ENCODE data around the gene ZNF777.
"Not testable (repeated sequence)": the region's sequence is repeated elsewhere in the genome, so short reads cannot be mapped to it uniquely, and the experiment has no call there.

The ZNF777 gene

DNA sequence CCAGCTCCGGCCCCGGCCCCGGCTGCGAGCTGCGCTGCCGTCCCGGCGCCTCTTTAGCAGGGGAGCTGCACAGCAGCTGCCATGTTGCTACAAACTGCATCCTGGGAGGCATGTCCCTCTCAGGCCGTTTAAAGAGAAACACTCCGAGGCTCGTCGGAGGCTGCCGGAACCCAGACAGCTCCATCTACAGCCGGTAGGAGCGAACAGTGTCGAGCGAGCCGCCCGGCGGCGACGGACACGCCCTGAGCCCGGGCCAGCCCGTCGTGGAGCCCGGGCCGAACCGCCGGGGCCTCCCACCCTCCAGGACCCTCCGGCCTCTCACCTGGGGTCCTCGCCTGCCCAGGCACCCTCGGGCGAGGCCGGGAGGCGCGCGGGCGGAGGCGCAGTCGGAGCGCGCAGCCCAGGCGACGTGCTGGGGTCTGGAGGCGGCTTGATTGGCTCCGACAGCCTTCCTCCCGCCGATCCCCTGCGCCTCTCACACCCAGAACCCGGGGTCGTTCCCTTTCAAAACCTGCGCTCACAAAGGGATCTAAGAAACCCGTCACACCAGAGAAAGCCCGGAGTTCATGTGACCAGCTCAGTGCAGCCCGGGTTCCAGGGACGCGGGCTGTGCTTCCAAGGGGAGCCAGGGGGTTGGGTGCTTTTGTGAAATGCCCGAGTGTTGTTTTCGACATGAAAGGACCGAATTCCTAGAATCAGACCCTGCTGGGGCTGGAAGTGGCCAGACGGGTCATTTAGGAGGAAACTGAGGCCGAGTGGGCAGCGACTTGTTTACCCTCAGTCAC lies at the start of gene ZNF777:
ZNF777 (minus strand) TSS at position 570 of the 785 bp plus-strand sequence. CDS start 5,040 bp downstream, outside the sequence.
- DNase-seq: peak; percentile 55

DNA sequence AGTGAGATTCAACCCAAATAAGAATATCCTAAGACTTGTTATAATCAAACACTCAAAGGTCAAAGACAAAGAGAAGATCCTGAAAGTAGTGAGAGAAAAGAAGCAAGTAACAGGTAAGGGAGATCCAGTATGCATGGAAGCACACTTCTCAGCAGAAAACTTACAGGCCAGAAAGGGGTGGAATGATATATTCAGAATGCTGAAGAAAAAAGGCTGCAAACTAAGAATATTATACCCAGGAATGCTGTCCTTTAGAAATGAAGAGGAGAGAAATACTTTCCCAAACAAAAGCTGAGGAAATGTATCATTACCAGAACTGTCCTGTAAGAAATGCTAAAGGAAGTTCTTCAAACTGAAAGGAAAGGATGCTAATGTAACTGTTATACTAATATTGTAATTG lies 49.4 kb upstream of the ZNF777 start:
- no peak for DNase-seq

DNA sequence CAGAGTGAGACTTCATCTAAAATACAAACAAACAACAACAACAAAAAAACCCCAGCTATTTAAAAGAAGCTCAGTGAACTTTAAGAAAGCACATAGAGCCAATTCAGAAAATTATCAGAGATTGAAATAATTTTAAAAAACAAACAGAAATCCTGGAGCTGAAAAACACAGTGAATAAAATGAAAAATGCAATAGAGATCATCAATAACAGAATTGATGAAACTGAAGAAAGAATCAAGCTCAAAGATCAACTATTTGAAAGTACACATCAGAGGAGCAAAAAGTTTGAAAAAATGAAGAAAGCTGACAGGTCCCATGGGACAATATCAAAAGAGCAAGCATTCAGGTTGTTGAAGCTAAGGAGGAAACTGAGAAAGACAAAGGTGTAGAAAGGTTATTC lies 48.9 kb upstream of the ZNF777 start:
- no peak for DNase-seq

DNA sequence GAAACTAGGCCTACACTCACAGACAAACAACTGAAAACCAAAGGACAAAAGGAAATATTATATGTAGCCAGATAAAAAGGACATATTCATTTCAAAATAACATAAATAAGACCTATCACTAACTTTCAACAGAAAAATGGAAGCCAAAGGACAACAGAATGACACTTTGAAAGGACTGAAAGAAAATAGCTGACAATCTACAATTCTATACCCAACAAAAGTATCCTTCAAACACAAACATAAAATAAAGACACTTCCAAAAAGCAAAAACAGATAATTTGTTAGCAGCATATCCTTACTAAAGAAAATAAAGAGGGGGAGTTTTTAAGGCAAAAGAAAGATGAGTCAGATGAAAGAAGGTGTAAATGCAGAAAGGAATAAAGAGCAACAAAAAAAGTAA lies 44.7 kb upstream of the ZNF777 start:
- DNase-seq: no peak

DNA sequence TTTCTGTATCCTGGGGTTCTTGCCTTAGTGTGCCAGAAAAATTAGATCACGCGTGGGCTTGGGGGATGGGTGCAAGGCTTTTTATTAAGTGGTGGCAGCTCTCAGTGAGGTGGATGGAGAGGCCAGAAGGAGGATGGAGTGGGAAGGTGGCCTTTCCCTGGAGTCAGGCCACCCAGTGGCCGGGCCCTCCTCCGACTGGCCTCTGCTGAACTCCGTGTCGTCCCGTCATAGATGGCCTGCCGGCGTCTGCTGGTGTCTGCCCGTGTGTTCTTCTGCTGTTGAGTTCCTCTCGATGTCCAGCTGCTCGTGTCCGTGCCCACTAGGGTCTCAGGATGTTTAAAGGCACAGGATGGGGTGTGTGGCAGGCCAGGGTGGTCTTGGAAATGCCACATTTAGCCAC lies 40.8 kb upstream of the ZNF777 start:
- no peak for DNase-seq

DNA sequence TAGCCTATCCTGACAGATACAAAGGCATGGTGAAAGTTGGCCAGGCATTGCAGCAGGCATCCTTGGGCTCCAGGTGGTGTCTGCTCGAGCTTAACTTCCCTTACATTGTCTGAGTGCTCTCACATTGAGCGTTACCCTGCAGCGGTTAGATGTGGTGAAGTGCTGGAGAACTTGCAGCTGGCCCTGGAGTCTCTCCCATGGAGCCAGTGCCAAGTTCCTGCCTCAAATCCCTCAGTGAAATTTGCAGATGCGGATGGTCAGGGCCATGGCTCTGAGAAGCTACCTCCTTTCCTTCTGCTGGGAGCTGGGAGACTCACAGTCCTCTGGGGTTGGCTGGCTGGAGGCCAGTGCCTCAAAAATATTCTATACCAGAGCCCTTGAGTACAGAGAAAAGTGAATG lies 40.0 kb upstream of the ZNF777 start:
- DNase-seq: no peak

DNA sequence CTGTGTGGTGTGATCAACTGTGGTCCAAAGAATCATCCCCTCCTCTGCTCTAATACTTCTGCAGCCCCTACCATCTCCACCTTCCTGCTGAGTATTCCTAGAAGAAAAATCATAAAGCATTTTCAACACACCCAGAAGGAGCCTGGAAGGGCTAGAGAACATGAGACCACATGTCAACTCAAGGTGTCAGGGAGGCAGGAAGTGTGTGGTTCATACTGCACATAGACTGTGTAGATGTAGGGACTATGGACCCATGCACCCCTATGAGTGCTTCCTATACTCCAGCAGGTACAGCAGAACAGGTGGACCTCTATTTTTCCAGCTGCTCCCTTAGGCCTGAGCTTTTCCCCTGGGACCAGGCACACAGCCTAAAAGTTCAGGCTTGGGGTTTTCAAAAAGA lies 39.3 kb upstream of the ZNF777 start:
- DNase-seq: no peak

DNA sequence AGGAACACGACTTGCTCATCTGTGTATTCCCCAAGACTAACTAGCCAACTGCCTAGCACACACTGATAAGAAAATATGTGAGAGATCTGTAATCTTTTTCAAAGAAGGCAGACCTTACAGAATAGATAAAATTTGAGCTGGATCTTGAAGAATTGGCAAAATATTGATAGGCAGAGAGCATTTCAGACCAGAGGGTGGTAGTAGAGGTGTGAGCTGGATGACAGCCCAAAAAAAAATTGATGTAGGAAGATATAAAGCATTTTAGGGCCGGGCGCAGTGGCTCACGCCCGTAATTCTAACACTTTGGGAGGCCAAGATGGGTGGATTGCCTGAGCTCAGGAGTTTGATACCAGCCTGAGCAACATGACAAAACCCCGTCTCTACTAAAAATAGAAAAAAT lies 37.9 kb upstream of the ZNF777 start:
- no peak for DNase-seq

DNA sequence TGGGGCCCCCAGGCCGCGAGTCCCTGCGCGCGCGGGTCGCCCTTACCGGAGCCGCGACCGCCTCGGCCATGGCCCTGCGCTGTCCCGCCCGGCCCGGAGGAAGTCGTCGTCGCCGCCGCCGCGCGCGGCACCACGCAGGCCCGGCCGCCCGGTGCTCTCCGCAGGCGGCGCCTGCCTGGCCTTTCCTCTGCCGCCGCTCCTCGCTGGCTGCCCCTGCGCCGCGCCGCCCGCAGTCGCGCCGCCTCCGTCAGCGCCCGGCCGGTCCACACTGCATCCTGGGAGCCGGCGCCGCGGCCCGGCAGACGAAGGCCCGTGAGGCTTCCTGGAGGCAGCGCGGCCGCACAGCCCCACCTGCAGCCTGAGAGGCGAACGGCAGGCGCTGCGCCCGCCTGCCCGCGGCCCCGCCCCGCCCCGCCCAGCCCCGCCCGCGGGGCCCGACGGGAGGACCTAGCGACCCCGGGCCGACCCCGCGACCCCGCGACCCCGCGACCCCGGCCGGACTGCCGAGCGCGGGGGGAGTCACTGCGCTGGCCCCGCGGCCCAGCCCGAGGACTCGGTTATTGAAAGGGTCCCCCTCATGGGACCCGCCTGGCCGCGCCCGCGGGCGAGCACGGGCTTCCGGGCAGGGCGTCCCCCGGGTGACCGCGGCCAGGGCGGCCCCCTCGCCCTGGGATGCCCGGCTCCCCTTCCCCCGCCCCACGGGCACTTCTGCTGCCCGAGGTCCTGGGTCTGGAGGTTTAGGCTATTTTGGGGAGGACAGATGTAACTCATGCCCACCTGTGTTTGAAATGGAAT lies 36.8 kb upstream of the ZNF777 start, which contains the start of gene ZNF746:
ZNF746 (minus strand) TSS at position 343 of the 795 bp plus-strand sequence; CDS start at position 70, 273 bp downstream.
- DNase-seq: peak; percentile 64

DNA sequence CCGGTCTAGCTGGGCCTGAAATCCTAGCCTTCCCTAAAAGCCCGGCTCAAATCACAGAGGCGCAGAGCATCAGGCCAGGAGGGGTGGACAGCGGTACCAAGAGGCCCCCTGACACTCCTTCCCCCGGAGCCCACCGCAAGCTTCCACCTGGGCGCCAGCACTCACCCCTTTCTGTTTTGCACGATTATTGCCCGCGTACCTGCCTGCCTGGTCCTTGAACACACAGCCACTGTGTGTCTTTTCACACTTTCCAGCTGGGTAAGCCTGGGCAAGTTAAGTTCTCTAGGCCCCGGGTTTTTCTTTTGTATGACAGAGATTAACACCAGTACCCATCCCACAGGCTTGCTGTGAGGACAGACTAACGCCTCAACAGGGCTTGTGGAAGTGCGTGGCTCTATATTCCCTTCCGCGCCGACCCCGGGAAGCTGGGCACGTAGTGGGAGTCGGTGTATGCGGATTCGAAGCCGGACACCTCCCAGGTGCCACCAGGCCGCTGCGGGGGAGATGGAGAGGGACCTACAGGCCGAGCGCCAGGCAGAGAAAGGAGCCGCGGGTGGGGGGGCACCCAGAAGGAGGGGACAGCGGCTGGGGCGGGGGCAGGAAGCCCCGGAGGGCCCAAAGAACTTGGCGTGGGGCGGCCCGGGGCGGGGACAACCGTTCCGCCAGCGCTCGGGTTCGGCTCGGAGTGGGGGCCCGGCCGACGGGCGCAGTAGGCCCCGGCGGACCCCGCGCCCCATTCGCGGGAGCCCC lies 36.0 kb upstream of the ZNF777 start:
- DNase-seq: no peak

DNA sequence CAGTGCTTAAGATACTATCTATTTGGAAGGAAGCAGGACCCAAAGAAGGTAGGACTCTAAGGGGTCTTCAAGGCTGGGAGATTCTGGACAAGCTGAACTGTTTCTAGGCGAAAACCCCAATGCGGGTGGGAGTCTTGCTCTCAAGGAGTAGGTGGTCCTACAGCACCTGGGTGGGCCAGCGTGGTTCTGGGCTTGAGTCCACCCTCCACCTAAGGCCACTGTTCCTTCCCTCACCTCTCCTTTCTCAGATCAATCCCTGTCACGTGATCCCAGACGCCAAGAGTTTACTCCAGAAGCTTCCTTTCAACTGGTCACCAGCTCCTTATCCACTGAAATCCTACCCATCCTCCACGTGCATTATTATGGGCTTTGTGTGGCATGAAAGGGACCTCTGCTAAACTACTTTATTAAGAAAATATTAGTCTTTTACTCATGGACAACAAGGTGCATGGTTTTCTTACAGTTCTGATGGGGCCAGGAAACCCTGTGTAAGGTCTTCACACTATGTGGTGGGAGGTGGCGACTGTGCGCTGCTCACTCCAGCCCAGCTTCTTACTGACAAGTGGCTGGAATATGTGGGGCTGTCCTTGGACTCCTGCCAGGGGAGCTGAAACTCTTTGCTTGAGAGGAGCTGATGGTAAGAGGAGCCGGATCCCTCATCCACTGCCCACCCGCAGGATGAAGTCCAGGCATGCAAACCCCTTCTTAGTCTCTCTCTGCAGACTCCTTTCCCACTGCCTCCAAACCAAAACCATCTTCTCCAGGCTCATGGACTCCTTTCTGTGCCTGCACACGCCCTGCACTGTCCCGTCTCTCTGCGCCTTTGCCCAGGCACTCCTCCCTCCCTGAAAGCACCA lies 35.2 kb upstream of the ZNF777 start:
- peak; percentile 77 for DNase-seq

DNA sequence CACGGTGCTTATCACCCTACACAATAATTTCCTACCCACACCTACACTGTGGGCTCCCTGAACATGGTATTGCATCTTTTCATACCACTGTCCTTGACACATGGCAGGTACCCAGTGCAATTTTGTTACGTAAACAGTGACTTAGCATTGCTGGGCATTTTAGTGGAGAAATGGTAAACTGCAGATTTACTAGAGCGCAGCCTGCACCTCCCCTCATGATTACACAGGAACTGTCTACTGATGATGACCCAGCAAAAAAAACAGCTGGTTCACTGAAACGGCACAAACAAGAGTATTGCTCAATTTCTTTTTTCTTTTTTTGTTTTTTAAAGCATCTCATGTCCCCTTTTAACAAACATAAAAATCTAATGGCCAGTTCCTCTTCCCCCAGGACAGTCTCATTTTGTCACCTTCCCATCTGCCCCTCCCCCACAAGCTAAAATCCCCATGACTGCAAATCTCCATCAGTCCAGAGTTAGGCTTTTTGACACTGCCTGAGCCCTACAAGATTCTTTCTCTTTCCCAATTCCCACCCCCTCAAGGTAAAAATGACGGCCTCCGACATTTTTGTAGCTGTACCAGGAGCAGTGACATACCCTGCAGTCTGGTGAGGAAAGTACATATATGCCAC lies 34.0 kb upstream of the ZNF777 start:
- no peak for DNase-seq

DNA sequence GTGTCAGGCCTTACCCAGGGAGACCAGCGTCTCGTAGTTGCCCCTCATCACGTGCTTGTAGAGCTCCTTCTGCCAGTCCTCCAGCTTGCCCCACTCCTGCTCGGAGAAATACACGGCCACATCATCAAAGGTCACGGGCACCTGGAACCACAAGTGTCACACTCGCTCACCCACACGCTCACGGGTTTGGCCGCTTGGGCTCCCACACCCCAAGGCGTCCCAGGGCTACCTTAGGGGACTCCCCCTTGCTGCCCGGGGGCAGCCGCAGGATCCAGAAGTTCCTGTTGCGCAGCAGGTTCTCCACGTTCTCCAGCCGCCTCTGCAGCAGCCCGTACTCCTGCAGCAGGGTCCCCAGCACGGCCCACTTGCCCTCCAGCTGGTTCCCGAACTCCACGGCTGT lies 33.1 kb upstream of the ZNF777 start:
- not testable (repeated sequence) for DNase-seq

DNA sequence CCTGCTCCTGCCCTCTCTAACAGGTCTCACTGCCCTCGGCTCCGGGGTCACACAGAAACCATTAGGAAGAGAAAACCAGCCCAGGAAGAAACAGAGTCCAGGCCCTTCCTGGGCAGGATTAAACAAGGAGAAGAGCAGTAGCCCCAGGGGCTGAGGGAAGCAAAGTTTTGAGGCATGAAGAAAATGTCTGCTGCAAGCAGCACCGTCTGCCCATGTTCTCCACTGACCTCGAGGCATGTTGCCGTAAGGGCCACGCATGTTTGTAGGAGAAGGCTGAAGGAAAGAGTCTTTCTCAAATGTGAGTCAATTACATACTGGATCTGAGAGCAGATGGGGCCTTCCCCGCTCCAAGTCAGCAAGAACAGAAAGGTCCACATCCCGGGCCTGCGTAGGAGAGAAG lies 32.5 kb upstream of the ZNF777 start:
- no peak for DNase-seq

DNA sequence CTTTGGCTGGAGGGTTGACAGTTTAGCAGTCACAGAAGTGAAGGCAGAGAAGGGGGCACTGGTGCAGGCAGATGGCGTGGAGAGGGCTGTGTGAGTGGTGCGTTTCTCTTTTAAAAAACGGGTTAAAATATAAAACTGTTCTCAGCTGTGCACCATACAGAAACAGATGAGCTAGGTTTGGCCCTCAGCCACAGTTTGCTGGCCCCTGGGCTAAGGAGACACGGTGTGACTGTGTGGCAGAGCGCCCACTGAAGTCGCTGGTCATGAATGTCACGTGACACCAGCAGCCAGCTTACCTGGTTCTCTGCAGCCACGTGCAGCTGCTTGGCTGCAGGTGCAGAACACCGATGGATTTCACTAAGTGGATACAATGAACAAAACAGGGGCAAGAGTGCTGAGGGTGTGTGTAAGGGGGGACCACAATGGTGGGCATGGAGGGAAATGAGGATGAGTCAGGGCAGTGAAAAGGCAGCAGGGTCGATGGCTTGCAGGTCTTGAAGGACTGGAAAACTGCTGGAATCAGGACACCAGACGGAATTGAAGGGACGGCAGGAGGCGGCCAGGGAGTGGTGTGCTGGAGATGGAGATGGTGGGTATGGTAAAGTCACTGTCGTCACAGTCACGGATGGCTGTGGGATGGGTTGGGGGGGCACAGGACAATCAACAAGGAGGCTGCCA lies 29.4 kb upstream of the ZNF777 start:
- no peak for DNase-seq

DNA sequence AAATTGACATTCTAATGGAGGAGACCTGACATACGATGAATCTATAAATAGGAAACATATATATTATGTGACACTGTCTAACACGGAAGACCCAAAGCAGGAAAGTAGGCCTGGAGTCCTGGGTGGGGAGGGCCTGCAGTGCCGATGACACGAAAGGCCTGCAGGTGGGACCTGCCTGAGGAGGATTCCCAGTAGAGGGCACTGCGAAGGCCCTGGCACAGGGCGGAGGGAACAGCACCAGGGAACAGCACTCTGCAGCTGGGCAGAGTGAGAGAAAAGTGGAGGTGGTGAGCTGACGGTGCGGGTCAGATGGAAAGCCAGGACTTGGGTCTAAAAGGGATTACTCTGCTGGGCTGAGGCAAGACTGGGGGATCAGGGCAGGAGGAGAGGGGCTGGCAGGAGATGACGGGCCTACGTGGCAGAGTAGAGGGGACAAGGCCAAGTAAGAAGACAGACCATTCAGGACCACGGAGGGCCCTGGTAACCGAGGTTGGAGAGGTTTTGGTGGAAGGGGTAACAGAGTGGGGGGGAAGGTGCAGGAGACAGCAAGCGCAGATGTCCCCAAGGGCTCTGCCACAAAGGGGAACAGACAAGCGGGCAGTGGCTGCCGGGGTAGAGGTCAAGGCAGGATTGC lies 28.6 kb upstream of the ZNF777 start:
- DNase-seq: no peak

DNA sequence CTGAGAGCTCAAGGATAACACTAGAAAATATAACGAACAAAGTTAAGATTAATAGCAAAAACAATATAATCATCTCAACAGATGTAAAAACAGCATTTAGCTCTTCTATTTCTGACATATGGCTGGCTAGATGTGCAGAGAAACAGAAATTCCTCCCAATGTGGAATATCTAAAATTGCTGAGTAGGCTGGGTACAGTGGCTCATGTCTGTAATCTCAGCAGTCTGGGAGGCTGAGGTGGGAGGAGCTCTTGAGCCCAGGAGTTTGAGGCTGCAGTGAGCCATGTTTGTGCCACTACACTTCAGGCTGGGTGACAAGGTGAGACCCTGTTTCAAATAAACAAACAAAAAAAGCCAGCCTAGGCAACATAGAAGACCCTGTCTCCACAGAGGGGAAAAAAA lies 18.7 kb upstream of the ZNF777 start:
- no peak for DNase-seq

DNA sequence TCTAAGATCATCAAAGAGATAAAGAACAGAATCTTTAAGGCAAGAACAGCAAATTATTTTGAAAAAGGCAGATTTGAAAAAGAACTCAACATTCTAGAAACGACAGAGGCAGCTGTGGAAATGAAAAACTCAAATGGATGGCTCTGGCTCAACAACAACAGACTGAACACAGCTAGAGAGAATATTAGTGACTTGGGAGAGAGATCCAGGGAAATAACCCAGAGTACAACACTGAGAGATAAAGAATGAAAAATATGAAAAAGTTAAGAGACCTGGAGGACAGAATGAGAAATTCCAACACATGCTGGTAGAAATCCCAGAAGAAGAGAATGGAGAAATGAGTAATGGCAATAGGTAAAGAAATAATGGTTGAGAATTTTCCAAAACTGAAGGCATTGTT lies 17.9 kb upstream of the ZNF777 start:
- no peak for DNase-seq

DNA sequence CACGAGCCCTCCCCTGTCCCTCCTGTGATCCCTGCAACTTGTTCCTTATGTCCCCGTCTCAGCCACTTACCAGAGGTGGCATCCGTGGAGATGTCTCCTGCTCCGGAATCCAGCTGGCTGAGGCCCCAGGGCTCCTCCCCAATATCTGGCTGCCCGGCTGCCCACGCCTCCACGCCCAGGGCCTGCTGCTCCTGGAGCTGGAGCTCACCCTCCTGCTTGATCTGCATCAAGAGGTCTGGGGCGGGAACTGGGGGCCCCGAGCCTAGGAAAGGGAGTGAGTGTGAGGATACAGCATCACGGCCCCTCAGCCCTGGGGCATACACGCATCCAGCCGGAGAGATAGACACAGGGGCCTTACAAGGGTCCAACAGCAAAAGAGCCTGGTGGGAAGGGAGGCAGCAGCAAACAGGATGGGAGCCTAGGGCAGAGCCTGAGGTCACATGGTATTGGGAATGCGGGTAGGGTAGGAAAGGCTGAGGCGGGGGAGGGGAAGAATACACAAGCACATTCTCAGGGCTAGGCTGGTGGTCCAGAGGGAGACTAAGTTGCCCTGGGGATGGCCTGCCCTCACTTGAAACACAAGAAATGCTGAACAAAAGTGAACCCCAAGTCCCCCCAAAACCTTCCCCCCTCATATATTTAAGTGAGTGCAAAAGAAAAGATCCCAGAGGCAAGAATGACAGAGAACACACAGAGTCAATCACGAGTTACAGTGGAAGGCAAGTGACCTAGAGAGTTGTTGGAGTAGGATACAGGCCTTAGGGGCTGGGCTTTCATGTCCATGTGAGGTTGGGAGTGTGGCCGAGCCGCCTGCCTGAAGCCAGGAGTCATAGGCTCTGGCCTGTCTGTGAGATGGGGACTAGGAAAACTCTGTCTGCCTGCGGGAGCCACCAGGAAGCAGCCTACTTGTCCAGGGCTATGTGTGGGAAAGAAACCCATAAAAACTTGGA lies 16.9 kb upstream of the ZNF777 start:
- DNase-seq: no peak

DNA sequence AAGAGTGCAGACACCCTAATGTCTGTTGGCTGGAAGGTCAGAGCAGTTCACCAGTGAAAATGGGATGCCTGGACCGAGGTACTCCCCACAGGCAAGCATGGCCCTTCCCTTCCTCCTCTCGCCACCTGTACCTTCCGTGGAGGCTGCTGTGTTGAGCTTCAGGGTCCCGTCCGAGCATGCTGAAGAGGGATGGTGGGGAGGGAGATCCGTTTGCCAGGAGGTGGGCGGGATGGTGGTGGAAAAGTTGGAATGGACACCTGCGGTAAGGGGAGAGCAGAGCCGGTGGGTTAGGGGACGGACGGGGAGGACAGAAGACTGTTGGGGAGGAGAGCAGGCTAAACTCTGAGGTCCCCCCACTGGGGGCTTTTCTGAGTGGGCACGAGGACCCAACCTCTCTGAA lies 15.9 kb upstream of the ZNF777 start:
- DNase-seq: no peak

All from NCI-H1105 (cell line).